ENCODE data around the gene TADA2A.

TADA2A gene

GRCh38 chr17:37465069-37465616 is 58.5 kb downstream of the TADA2A start:
- DNase-seq: no peak

GRCh38 chr17:37466471-37466870 is 59.8 kb downstream of the TADA2A start:
- no peak for DNase-seq

GRCh38 chr17:37470181-37470580 is 63.5 kb downstream of the TADA2A start:
- no peak for DNase-seq

GRCh38 chr17:37475731-37476420 is 69.2 kb downstream of the TADA2A start:
- DNase-seq: no peak

DNA sequence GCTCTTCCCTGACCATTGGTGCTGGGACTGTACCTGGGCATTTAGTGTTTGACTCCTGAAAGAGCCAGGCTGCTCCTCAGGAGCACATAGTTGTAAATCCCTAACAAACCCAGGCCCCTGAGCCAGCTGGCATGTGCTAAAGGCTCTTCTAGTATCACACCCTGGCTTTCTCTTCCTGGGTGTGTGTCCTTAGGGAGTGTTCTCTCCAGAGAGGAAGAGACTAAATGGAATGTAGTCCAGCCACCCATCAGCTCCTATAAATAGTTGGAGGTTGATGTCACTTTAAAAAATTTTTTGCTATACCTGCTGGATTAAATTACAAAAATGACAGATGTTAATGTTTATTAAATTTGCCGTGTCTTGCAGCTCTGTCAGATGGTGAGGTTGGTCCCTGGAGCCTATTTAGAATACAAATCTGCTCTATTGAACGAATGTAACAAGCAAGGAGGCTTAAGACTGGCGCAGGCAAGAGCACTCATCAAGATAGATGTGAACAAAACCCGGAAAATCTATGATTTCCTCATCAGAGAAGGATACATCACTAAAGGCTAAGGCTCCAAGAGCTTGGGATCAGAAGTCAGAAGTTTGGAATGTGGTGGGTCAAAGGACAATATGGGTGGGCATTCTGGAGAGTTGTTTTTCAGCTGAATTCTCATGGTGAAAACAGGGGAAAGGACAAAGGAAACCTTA is 69.9 kb downstream of the TADA2A start:
- DNase-seq: no peak

DNA sequence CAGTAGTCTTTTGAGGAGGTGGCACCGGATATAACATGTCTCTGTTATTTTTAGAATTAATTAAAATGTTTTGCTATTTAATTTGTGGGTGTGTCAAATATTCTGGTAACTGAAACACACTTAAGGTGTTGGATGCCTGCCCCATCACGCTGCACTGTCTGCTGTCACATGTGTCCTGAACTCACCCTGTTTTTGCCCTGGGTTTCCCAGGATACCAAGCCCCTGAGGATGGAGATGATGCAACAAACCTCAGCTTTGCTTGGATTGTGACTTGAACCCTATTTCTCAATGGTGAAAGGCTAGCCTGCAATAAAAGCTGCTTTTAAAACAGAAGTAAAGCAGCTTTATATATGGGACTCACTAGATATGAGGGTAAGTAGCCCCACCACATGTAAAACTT is 71.5 kb downstream of the TADA2A start:
- no peak for DNase-seq

- no peak for DNase-seq
Observed at GRCh38 chr17:37479025-37479424, 72.3 kb downstream of the TADA2A start.

GRCh38 chr17:37480427-37480826 is 73.7 kb downstream of the TADA2A start:
- no peak for DNase-seq

DNA sequence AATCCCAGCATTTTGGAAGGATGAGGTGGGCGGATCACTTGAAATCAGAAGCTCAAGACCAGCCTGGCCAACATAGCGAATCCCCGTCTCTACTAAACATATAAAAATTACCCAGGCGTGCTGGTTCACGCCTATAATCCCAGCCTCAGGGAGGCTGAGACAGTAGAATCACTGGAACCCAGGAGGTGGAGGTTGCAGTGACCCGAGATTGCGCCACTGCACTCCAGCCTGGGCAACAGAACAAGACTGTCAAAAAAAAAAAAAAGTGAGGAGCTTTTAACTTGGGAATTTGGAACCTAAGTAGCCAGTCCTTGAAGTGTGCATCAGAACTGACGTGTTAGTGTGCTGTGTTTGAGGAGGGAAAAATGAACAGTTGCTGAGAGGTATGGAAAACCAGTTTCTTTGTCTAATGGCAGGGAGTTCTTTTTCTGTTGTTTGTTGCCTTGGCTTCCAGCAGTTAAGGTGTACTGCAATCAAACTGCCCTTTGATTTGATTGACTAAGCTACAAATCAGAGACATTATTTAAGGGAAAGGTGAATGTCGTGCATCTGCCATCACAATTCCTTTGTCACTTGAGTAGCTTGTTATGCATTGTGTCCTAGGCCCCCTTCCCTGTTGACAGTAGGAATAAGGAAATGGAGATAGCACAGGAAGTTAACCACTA is 74.4 kb downstream of the TADA2A start:
- no peak for DNase-seq

DNA sequence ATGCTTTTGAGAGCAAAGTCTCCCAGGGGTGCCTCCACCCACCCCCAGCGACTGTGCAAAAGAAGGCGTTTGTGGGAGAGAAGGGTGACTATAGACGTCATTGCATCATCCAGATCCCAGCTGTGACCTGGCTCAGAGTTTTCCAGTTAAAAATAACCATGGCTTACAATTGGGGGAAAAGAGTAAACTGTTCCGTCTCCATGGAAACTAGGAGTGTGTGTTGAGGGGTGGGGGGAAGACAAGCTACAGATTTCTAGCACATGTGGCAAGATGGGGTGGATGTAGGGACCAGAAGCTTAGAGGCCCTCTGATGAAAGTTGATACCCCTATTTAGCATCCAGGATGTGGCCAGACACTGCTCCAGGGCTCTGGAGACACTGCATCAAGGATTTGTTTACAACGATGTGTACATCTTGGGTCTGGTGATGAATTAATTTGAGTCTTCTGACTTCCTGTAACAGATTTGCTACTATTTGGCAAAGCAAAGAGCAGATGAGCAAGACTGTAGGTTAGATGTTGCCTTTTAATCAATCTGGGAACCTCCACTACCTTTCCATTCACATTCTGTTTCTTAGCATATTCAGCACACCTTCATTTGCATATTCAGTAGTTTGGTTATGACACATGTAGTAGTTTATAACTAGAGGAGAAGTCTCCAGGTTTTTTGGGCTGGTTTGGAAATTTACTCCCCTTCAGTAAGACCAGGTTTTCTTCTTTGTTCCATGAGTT is 76.8 kb downstream of the TADA2A start:
- no peak for DNase-seq

DNA sequence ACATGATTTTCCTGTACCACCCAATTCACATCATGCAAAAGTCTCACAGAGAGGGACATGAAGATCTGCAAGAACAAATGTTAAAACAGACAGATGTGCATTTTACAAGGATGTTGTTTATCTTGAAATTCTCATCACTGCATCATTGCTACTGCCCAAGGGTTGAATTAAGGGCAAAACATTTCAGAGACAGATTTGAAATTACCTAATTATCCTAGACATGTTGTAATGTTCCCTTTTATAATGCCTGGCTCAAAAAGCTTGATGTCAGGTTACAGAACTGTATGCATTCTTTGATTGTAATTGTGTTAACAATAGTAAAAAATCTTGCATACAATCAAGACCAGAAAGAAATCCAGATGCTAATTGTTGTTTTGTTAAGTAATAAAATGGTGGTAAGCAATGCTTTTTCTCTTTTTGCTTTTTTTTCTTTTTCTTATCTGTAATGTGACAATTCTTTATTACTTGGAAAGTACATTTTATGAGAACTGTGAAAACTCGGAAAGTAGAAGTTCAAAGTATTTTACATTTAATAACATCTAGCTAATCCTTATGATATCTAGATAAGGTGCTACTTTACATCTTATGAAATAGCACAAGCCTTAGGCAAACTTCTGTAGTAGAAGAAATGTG is 79.4 kb downstream of the TADA2A start:
- DNase-seq: no peak

- DNase-seq: peak in 1 of 2 experiments; percentile 22
Observed at GRCh38 chr17:37488009-37488604, 81.4 kb downstream of the TADA2A start.

- DNase-seq: peak in 1 of 2 experiments; percentile 52
Observed at GRCh38 chr17:37488607-37489196, 82.0 kb downstream of the TADA2A start.

DNA sequence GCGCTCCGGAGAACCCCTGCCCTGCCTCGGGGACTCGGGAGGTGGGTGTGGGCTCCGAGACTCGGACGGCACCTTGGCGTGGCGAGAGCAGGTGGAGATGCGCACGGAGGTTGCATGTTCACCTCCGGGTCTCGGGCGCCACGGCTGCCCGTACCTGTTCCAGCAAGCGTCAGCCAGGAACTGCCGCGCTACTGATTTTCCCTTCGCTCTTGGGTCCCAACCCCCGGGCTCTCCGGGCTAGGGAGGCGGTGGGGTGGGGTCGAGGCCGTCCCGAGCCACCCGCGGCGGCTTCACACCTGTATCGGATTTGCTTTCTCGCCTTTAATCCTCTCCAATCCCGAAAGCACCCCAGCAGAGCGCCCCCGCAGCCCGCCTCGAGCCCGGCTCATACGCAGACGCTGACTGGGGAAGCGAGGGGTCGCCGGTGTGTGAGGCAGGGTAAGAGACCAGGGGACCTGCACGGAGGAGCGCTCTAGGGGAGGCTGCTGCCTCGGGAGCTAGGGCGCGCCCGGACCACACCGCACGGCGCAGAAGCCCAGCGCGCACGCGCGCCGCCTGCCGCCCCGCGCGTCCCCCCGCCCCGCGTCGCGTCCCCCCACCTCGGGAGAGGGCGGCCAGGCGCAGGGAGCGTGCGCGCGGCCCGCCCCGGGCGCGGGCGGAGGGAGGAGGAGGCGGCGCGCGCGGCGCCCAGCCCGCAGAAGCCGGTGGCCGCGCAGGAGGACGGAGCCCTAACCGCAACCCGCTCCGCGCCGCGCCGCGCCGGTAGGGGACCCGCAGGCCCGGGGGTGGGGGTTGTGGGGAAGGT is 82.7 kb downstream of the TADA2A start, which contains the start of gene DUSP14:
TSS of gene DUSP14 (plus strand) at position 695 of the 805 bp plus-strand sequence. CDS start 22,382 bp downstream, outside the sequence.
- DNase-seq: peak; percentile 85 to 92

GRCh38 chr17:37490022-37490587 is 83.4 kb downstream of the TADA2A start:
- DNase-seq: peak; percentile 76 to 78

- DNase-seq: no peak
Observed at GRCh38 chr17:37490638-37491614, 84.2 kb downstream of the TADA2A start.

DNA sequence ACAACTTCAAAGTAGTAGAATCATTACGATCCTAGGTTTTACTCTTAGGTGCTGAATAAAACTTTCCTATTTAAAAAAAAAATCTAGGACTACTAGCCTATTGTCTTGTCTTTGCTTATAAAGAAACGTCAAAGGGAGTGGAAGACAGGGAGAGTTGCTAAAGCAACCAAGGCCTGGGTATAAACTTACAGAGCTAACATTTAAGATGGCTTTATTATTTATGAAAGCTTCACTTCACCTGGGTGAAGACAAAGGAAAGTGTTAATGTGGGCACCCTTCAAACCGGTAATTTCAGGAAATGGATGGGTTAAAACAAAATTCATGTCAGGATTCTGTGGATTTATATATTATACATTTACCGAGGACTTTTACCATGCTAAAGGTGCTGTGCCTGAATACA is 85.5 kb downstream of the TADA2A start:
- no peak for DNase-seq

DNA sequence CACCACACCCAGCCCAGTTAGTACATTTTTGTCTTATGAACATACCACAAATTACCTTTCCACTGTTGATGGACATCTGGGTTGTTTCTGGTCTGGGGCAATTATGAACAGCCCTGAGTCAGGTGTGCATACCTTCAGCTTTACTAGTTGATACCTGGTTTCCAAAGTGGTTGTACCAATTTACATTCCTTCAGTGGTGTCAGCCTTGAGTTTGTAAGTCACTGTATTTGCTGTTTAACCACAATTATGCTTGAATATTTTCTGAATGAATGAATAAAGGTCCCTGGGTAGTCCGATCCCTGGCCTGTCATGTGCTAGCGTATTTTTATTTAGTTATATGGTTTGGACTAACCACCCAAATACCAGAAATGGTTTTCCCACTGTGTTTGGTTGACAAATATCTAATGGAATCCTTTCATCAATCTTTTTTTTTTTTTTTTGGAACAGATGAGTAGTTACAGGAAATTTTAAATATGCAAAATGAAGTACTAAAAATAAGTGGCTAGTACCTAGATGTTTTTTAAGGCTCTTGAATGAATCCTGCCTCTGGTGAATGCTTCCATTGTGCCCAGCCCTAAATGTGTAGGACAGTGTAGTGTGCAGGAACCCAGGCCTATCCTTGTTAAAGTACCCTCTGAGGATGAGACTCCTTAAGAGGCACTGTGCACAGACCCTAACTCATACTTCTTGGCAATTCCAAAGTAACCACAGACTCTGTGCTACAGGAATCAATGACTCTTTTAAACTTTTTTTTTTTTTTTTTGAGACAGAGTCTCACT is 86.8 kb downstream of the TADA2A start:
- DNase-seq: no peak
